HG03442 (cell line): ENCODE results near the gene AUH.
"Not testable (repeated sequence)": the region's sequence is repeated elsewhere in the genome, so short reads cannot be mapped to it uniquely, and the experiment has no call there.

Experiments
- ATAC-seq: cut with Tn5 transposase; IDR thresholded peaks from one replicate; pipeline ENCODE4 v1.9.1; 2021; ENCODE audit warnings: mild to moderate bottlenecking, moderate library complexity; ENCODE audit not compliant: unreplicated experiment

The AUH gene

GRCh38 chr9:91361291-91362050, at the start of gene AUH:
AUH (minus strand) TSS chr9:91361918; CDS start chr9:91361889, 29 bp downstream.
- peak; percentile 79 for ATAC-seq

- no peak for ATAC-seq
These were observed 49.5 kb upstream of the AUH start for GRCh38 chr9:91411096-91411771.

GRCh38 chr9:91410161-91410560, 48.4 kb upstream of the AUH start:
- ATAC-seq: no peak

DNA sequence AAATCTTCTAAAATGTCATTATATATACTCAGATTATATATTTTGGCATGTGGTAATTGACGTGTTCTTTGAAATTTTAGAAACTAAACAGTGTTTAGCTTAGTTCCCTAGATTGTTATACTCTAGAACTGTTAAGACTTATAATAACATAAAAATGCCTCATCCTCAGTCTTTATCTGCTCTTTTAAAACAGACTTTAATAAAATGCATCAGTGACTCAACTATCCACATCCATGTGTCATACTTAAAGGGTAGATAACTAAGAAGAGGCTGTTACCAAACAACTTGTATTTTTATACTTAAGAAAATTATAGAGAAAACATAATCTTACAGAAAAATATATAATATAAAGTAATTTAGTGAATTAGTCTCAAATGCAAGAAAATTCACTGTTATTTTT, 46.8 kb upstream of the AUH start:
- no peak for ATAC-seq

- no peak for ATAC-seq
These were observed 46.0 kb upstream of the AUH start for GRCh38 chr9:91407580-91408318.

- no peak for ATAC-seq
These were observed 43.8 kb upstream of the AUH start for GRCh38 chr9:91405343-91406077.

DNA sequence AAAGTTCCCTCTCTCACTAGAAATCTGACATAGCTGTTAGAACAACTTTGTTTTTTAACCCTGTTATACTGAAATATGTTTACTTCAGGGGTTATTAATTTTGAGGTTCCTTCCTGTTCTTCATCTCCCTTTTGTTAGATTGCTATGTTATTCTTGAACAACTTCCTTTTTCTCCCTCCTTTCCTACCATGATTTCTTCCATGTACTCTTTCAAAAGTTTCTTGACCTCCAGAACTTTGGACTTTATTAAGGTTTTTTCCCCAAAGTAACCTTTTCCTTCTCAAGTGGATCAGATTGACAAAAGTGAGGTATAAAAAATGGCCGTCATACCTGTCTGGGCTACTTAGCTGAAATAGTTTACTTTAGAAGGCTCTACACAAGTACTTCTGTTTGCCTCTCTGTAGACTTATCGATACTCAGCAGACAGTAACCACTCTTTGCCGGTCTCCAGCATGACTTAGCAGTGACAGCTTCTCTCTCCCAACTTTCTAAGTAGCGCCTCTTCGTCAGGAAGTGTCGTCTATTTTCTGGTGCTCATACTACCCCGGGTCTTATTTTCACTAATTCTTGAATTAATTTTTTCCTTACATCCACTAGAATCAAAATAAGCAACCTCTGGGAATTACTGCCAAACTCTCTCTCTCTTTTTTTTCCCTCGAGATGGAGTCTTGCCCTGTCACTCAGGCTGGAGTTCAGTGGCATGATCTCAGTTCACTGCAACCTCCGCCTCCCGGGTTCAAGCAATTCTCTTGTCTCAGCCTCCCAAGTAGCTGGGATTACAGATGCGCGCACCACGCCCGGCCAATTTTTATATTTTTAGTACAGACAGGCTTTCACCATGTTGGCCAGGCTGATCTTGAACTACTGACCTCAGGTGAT, 42.2 kb upstream of the AUH start:
- no peak for ATAC-seq

- no peak for ATAC-seq
These were observed 37.2 kb upstream of the AUH start for GRCh38 chr9:91398926-91399325.

DNA sequence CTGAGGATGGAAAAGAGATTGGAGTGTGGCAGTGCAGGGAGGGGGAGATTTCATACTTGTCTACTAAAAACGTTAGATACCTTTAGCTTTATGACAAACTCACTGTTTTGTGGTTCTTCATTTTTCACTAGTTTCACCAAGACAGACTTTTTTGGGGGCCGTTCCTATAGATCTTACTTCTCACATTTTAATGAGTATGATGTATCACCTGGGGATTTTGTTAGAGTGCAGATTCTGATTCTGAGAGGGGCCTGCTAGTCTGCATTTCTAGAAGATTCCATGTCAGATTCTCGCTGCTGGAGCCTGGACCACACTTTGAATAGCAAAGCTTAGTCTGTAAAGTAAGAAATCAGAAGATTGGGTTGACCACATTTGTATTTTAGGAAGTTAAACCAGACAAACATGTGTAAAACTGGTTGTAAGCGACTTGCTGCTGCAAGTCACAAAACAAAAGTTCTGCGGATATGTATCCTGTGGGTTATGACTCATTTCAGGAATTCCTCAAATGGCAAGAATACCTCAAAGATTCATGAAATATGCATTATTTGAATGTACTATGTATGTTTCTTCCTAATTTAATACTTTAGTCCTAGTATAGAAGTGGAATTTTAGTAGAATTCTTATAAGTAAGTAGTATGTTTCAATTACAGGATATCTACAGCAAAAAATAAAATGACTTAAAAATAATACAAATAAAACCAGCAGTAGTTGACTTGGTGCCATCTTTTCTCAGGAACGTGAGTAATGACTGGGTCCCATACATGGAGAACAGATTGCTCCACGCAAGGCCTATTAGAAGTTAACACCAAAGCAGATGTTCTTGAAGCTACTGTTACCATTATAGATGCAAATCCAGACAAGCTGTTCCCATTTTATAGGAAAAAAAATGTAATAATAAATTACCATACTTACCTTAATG, 34.1 kb upstream of the AUH start:
- ATAC-seq: no peak

- ATAC-seq: no peak
These were observed 33.4 kb upstream of the AUH start for GRCh38 chr9:91395106-91395552.

GRCh38 chr9:91393826-91394225, 32.1 kb upstream of the AUH start:
- ATAC-seq: no peak

DNA sequence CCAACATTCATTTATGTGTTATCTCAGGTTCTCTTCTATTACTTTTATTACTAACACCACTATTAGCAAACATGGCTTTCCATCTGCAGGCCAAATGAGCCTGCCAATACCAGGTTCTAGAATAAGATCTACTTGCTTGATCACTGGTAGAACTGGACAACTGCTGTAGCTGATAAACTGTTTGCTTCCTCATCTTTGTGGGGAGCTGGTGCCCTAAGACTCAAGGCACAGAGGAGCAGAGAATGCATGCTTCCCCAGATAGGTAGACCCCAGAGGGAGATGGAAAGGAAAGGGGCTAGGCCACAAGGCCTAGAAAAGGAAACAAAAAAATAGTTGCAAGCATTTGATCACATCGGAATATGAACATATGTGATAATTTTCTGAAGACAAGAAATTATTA, 30.7 kb upstream of the AUH start:
- ATAC-seq: no peak

DNA sequence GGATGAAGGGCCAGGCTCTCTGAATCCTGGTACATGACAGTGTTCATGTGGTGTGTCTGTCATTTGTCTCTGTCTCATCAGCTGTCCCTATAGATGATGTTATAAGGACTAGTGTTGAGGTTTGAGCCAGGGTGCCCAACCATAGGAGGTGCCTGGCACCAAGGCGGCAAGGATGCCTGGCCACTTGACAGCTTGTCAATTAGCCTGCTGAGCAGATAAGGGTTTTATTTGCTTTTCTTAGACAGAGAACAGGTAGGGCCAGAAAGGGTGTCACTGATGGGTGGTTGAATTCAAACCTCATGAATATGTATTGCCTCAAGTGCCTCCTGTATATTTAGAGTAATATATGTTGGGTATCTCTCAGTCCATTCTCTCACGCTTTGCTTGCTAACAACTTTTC, 30.1 kb upstream of the AUH start:
- ATAC-seq: no peak

- ATAC-seq: no peak
These were observed 29.7 kb upstream of the AUH start for GRCh38 chr9:91391412-91391811.

- not testable (repeated sequence) for ATAC-seq
These were observed 28.0 kb upstream of the AUH start for GRCh38 chr9:91389686-91390085.

- no peak for ATAC-seq
These were observed 25.0 kb upstream of the AUH start for GRCh38 chr9:91386765-91387164.

- ATAC-seq: no peak
These were observed 23.2 kb upstream of the AUH start for GRCh38 chr9:91384954-91385353.

DNA sequence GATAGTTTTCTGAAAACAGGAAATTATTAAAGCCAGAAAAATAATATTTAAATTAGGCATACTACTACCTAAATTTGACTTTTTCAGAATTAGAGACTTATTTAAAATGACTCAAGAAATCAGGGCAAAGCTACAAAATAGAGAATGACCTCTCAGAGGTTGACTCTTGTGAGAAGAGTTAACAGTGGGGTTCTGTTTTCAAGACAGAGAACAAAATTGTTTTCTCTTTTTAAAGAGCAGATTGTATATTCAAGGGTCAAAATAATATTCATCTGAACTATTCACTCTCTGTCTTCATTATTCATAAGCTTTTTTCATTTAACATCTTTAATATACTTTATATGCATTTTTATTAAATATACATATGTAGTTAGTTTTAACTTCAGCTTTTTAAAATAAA, 21.9 kb upstream of the AUH start:
- no peak for ATAC-seq

- ATAC-seq: no peak
These were observed 20.6 kb upstream of the AUH start for GRCh38 chr9:91382298-91382697.
